Endothelial cell of umbilical vein (primary cell): ENCODE data around the gene MRPL54. TPM values are rescaled to one million over a fixed set of nuclear protein-coding genes. Genes with fewer than 3 reads are reported as not detected.

Experiments
- BruUV-seq: library from RNA; stranded (reverse); fragments of 400-500 nt; replicated peaks from 2 replicates; lab custom pipeline; 2021; lab: Mats Ljungman, UMichigan
- CTCF ChIA-PET: fragments of 300-600, 350-600 bp; sonication (Branson Sonifier 250); formaldehyde crosslinking; loops from one replicate; lab custom pipeline; 2021; ENCODE audit warnings: antibody characterized with exemption, inconsistent platforms; lab: Charles Lee
- POLR2A ChIA-PET: fragments of 300-600, 350-600 bp; sonication (Branson Sonifier 250); formaldehyde crosslinking; loops from one replicate; lab custom pipeline; 2021; ENCODE audit warnings: antibody characterized with exemption, inconsistent platforms; lab: Charles Lee
- DNase-seq: peaks from one replicate; pipeline ENCODE4 v3.0.0-alpha.2; 2011; ENCODE audit warnings: low read depth, low spot score
- FAIRE-seq: peaks from 2 replicates; lab custom pipeline; 2011; peaks lifted over from hg19 to GRCh38; lab: Jason Lieb, UNC
- H2AFZ ChIP-seq: 2 replicates; pipeline ENCODE4 v1.6.0; 2012; ENCODE audit warnings: low read depth, low read length, control low read depth, inconsistent platforms
- H3K27ac ChIP-seq: 2 replicates; pipeline ENCODE4 v1.5.1; 2011; ENCODE audit warnings: low read depth, mild to moderate bottlenecking, control low read depth, low read length, moderate library complexity; ENCODE audit not compliant: insufficient read depth
- H3K27me3 ChIP-seq, 2 experiments: 2 replicates each; pipeline versions ENCODE4 v1.6.0 to v1.6.1; 2011; ENCODE audit warnings: low read length in 2 of 2, mixed read lengths in 1 of 2; ENCODE audit not compliant: control insufficient read depth in 2 of 2, insufficient read depth in 2 of 2
- H3K36me3 ChIP-seq, 2 experiments: 2 replicates in 1 of 2; 3 replicates in 1 of 2; pipeline ENCODE4 v1.5.1; 2011; ENCODE audit warnings: low read length in 2 of 2, mild to moderate bottlenecking in 1 of 2, moderate library complexity in 1 of 2; ENCODE audit not compliant: control insufficient read depth in 2 of 2, insufficient read depth in 2 of 2; ENCODE audit errors: extremely low read depth in 1 of 2
- H3K4me1 ChIP-seq: 3 replicates; pipeline ENCODE4 v1.5.1; 2011; ENCODE audit warnings: mild to moderate bottlenecking, low read length; ENCODE audit not compliant: control insufficient read depth, insufficient read depth; ENCODE audit errors: extremely low read depth
- H3K4me2 ChIP-seq: 2 replicates; pipeline ENCODE4 v1.6.1; 2011; ENCODE audit warnings: low read length, control low read depth, mixed read lengths; ENCODE audit not compliant: insufficient read depth
- H3K4me3 ChIP-seq, 3 experiments: fragments of 200-600 bp in 1 of 3; sonication (generic), shearing (Covaris generic) in 1 of 3; replicated peaks in 1 of 3; 2 replicates each; pipeline ENCODE4 v1.5.1; 2011 to 2016; ENCODE audit warnings: control low read depth in 3 of 3, low read length in 3 of 3, mild to moderate bottlenecking in 2 of 3, inconsistent platforms in 1 of 3, low read depth in 1 of 3, moderate library complexity in 1 of 3; ENCODE audit not compliant: insufficient read depth in 1 of 3
- H3K79me2 ChIP-seq: 2 replicates; pipeline ENCODE4 v1.6.0; 2012; ENCODE audit warnings: low read length, inconsistent platforms; ENCODE audit not compliant: control insufficient read depth, insufficient read depth
- H3K9ac ChIP-seq: replicated peaks from 2 replicates; pipeline ENCODE3; 2011; ENCODE audit warnings: low read length, control low read depth; ENCODE audit not compliant: insufficient read depth; ENCODE audit errors: extremely low read depth
- H3K9me1 ChIP-seq: replicated peaks from 3 replicates; pipeline ENCODE4 v1.6.0; 2011; ENCODE audit warnings: mild to moderate bottlenecking, low read length; ENCODE audit not compliant: control insufficient read depth, insufficient read depth; ENCODE audit errors: extremely low read depth
- H3K9me3 ChIP-seq: replicated peaks from 2 replicates; pipeline ENCODE4 v1.5.1; 2012; ENCODE audit warnings: low read length, inconsistent platforms; ENCODE audit not compliant: control insufficient read depth, insufficient read depth
- H4K20me1 ChIP-seq: replicated peaks from 2 replicates; pipeline ENCODE3; 2011; ENCODE audit warnings: mild to moderate bottlenecking, low read length; ENCODE audit not compliant: control insufficient read depth, insufficient read depth; ENCODE audit errors: extremely low read depth
- CTCF ChIP-seq, 2 donors: IDR thresholded peaks; 1 replicate in 1 of 2; 2 replicates in 1 of 2; pipeline ENCODE4 v1.5.1; 2011; ENCODE audit warnings: low read length in 2 of 2, mild to moderate bottlenecking in 2 of 2, moderate library complexity in 2 of 2, control low read depth in 1 of 2, inconsistent platforms in 1 of 2, low read depth in 1 of 2; ENCODE audit not compliant: insufficient read depth in 1 of 2; ENCODE audit errors: extremely low read depth in 1 of 2
- EZH2 ChIP-seq: IDR thresholded peaks from 2 replicates; pipeline ENCODE4 v1.6.1; 2012; ENCODE audit warnings: borderline replicate concordance, low read depth, mild to moderate bottlenecking, moderate library complexity, low read length, inconsistent platforms; ENCODE audit not compliant: severe bottlenecking
- FOS ChIP-seq: IDR thresholded peaks from 2 replicates; pipeline ENCODE4 v1.6.1; 2011; ENCODE audit warnings: mild to moderate bottlenecking, low read length, moderate library complexity, borderline replicate concordance; ENCODE audit not compliant: insufficient read depth
- GATA2 ChIP-seq: IDR thresholded peaks from 2 replicates; pipeline ENCODE4 v1.7.0; 2011; ENCODE audit warnings: low read depth, mild to moderate bottlenecking, moderate library complexity, mixed read lengths, low read length; ENCODE audit not compliant: insufficient read length, insufficient read depth
- JUN ChIP-seq: IDR thresholded peaks from 2 replicates; pipeline ENCODE4 v1.6.1; 2011; ENCODE audit warnings: borderline replicate concordance, low read depth; ENCODE audit not compliant: insufficient read length, insufficient read depth
- MAX ChIP-seq: IDR thresholded peaks from 2 replicates; pipeline ENCODE4 v1.6.1; 2011; ENCODE audit not compliant: insufficient read depth, insufficient read length
- MYC ChIP-seq: IDR thresholded peaks from one replicate; pipeline ENCODE4 v1.6.1; 2011; ENCODE audit warnings: mild to moderate bottlenecking, low read depth, low read length
- POLR2A ChIP-seq: IDR thresholded peaks from 2 replicates; pipeline ENCODE4 v1.6.1; 2012; ENCODE audit warnings: low read depth, mild to moderate bottlenecking, control low read depth, low read length
- POLR2AphosphoS5 ChIP-seq: IDR thresholded peaks from 2 replicates; pipeline ENCODE4 v1.6.1; 2012; ENCODE audit warnings: low read depth, mild to moderate bottlenecking, control low read depth, low read length, moderate library complexity; ENCODE audit not compliant: insufficient read depth
- dilution Hi-C: fragments of 300-500 bp; cut with MboI; formaldehyde crosslinking; loops from one replicate; pipeline ENCODE4 v1.15.0; 2019; ENCODE audit warnings: low sequenced_read_pairs; ENCODE audit not compliant: extremely low pct_ligation_motif_present
- intact Hi-C: fragments of 100-400 bp; cut with micrococcal nuclease; formaldehyde crosslinking; loops from one replicate; pipeline ENCODE4 v1.10.0; 2022
- polyA plus RNA-seq, 4 experiments: library from polyadenylated mRNA; depleted of rRNA in 3 of 4; stranded (reverse) in 3 of 4; unstranded in 1 of 4; fragments of >200 nt; gene quantifications; 2 replicates each; pipeline versions ENCODE4 v1.2.1 to v1.2.3, GENCODE V29; 2011 to 2012; ENCODE audit warnings: missing spikeins in 1 of 4
- total RNA-seq: library from RNA; stranded (reverse); gene quantifications from 2 replicates; pipeline ENCODE4 v1.2.3, GENCODE V29; 2021

Gene MRPL54
- total and polyA plus RNA-seq, 2 donors (not counting 3 experiments of a cell fraction or from before 2014, with no cell fraction given): 76.3 to 93.1 TPM

GRCh38 chr19:3771000-3771905 lies 8.8 kb downstream of the MRPL54 start:
- Histone ChIP-seq H3K9me1 (no peaks in the 10 kb centered on the region), H2AFZ (no peak overlapping the region), H3K9me3 (no peaks in the 10 kb centered on the region), H3K4me2 (no peak overlapping the region), H3K4me1 (peaks cover 6% of the 10 kb centered on the region), H3K36me3 (peaks cover 2 to 8% of the 10 kb centered on the region in 2 experiments), H3K9ac (no peak overlapping the region), H3K27ac (no peak overlapping the region), H3K4me3 (no peak overlapping the region), H4K20me1 (no peaks in the 10 kb centered on the region), H3K27me3 (no peaks in the 10 kb centered on the region), H3K79me2 (no peaks in the 10 kb centered on the region)
- no peak for DNase-seq
- ChIA-PET POLR2A (no interaction called here), CTCF (interaction anchor here (0.5 to 0.7 kb wide), 3 partner anchors 9 to 216 kb away, joined by 3 to 4 read pairs (median 4); partner anchors contain the start of gene MRPL54)
- dilution Hi-C loops: no loop called here
- intact Hi-C loops: no loop called here
- no peak for TF ChIP-seq JUN
- TF ChIP-seq EZH2: no peak
- TF ChIP-seq POLR2AphosphoS5: no peak
- TF ChIP-seq FOS: no peak
- TF ChIP-seq CTCF (IDR thresholded peaks at IDR 0.05; ENCODE audit: extremely low read depth in 1 of 2, insufficient read depth in 1 of 2, low read depth in 1 of 2, low read length in 2 of 2): no peak
- no peak for TF ChIP-seq GATA2
- no peak for TF ChIP-seq MAX
- no peak for TF ChIP-seq POLR2A
- no peak for TF ChIP-seq MYC
- FAIRE-seq: no peak
- no TSS peak for BruUV-seq
